GM19455 (cell line): ENCODE results near the gene CD101.
"Not testable (repeated sequence)": the region's sequence is repeated elsewhere in the genome, so short reads cannot be mapped to it uniquely, and the experiment has no call there.

ENCODE experiments used
- ATAC-seq: cut with Tn5 transposase; IDR thresholded peaks from one replicate; pipeline ENCODE4 v1.9.1; 2021; ENCODE audit not compliant: unreplicated experiment

Gene CD101

GRCh38 chr1:117001254-117001927 is at the start of gene CD101:
Gene CD101, plus strand, starts transcription at chr1:117001760. Its CDS starts 58 bp downstream, at chr1:117001818.
- ATAC-seq: peak; percentile 99

GRCh38 chr1:116952738-116953275 is 48.8 kb upstream of the CD101 start:
- no peak for ATAC-seq

- ATAC-seq: no peak
These were observed 47.1 kb upstream of the CD101 start for GRCh38 chr1:116954440-116954839.

GRCh38 chr1:116956378-116956777 is 45.2 kb upstream of the CD101 start:
- ATAC-seq: no peak

GRCh38 chr1:116957646-116958045 is 43.9 kb upstream of the CD101 start:
- no peak for ATAC-seq

- no peak for ATAC-seq
These were observed 43.5 kb upstream of the CD101 start for GRCh38 chr1:116958110-116958509.

GRCh38 chr1:116958977-116959376 is 42.6 kb upstream of the CD101 start:
- ATAC-seq: no peak

GRCh38 chr1:116961606-116962005 is 40.0 kb upstream of the CD101 start:
- no peak for ATAC-seq

GRCh38 chr1:116962987-116963639 is 38.4 kb upstream of the CD101 start:
- no peak for ATAC-seq

- ATAC-seq: no peak
These were observed 34.8 kb upstream of the CD101 start for GRCh38 chr1:116966791-116967190.

GRCh38 chr1:116968724-116969123 is 32.8 kb upstream of the CD101 start:
- no peak for ATAC-seq

- no peak for ATAC-seq
These were observed 30.2 kb upstream of the CD101 start for GRCh38 chr1:116971258-116971860.

- ATAC-seq: no peak
These were observed 29.4 kb upstream of the CD101 start for GRCh38 chr1:116971965-116972673.

GRCh38 chr1:116972674-116973030 is 28.9 kb upstream of the CD101 start:
- ATAC-seq: no peak

- ATAC-seq: not testable (repeated sequence)
These were observed 21.3 kb upstream of the CD101 start for GRCh38 chr1:116980309-116980708.

- ATAC-seq: no peak
These were observed 20.0 kb upstream of the CD101 start for GRCh38 chr1:116981521-116982037.

GRCh38 chr1:116982319-116983004 is 19.1 kb upstream of the CD101 start:
- ATAC-seq: no peak

- no peak for ATAC-seq
These were observed 18.4 kb upstream of the CD101 start for GRCh38 chr1:116983112-116983511.

GRCh38 chr1:116983678-116984077 is 17.9 kb upstream of the CD101 start:
- no peak for ATAC-seq

GRCh38 chr1:116984406-116985160 is 17.0 kb upstream of the CD101 start:
- ATAC-seq: no peak
